Gastrocnemius medialis (tissue), 4 donors: ENCODE data around the gene CCDC183.

Source experiments
- POLR2A ChIP-seq, 2 donors: fragments of 450-650 bp; IDR thresholded peaks; one replicate each; pipeline ENCODE4 v1.6.1; 2017; ENCODE audit warnings: antibody characterized with exemption in 2 of 2, mild to moderate bottlenecking in 2 of 2, moderate library complexity in 2 of 2
- TF ChIP-seq, protein P1 (sequence below), 5 experiments: fragments of 450-650 bp in 3 of 5; fragments of 200-600 bp in 2 of 5; sonication (generic) in 2 of 5; IDR thresholded peaks in 4 of 5; conservative IDR thresholded peaks in 1 of 5; 1 replicate in 4 of 5; 2 replicates in 1 of 5; pipeline ENCODE4 v1.5.1; 2016 to 2019; ENCODE audit warnings: antibody characterized with exemption in 5 of 5, mild to moderate bottlenecking in 3 of 5, moderate library complexity in 3 of 5

DNA sequence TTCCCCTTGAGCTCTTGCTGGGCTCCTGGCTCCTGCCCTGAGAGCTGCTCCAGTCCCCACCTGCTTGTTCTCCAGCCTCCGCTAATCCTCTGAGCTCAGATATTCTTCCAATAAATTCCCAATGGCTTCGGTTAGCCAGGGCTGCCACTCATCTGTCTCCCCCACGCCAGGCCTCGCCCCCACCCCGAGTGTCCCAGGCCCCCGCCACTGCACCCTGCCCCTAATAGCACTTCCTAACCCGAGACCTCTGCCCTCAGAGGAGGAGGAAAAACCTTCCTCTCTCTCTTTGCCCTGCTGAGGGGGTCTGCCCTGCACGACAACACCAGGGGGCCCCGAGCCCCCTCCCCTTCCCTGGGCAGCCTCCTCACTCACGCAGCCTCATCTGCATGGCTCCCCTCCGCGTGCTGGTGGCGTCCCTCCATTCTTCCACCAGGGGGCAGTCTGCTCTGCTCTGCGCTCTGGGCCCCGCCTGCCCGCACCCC is 26.4 kb upstream of the CCDC183 start:
- TF ChIP-seq, protein P1, sequence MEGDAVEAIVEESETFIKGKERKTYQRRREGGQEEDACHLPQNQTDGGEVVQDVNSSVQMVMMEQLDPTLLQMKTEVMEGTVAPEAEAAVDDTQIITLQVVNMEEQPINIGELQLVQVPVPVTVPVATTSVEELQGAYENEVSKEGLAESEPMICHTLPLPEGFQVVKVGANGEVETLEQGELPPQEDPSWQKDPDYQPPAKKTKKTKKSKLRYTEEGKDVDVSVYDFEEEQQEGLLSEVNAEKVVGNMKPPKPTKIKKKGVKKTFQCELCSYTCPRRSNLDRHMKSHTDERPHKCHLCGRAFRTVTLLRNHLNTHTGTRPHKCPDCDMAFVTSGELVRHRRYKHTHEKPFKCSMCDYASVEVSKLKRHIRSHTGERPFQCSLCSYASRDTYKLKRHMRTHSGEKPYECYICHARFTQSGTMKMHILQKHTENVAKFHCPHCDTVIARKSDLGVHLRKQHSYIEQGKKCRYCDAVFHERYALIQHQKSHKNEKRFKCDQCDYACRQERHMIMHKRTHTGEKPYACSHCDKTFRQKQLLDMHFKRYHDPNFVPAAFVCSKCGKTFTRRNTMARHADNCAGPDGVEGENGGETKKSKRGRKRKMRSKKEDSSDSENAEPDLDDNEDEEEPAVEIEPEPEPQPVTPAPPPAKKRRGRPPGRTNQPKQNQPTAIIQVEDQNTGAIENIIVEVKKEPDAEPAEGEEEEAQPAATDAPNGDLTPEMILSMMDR (IDR thresholded peaks at IDR 0.05 in 4 of 5, conservative IDR thresholded peaks at IDR 0.05 in 1 of 5) = peak in 3 of 5 experiments; percentile 30 to 49 (median 36)
- TF ChIP-seq POLR2A (IDR thresholded peaks at IDR 0.05) = no peak
